Measurements from ENCODE around the gene TMEM123. TPM values are rescaled to one million over a fixed set of nuclear protein-coding genes. Genes with fewer than 3 reads are reported as not detected.

Gene TMEM123
- total RNA-seq, 1 donor: 91.9 TPM

DNA sequence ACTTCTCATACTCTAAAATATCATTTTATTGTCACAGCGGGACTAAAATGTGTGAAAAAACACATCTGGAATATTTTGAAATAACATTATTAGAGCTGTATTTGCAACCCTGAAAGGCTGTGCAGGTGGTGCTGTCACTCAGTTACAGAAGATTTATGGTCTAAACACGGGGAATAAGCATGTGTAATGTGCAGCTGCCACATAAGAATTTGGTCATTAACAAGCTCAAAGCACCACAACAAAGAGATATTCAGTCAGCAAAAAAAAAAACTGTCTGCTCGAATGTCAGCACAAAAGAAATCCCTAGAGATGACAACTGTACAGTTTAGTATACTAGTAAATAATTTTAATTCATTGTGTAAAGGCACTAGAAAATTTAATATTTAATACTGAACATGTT is 31.3 kb downstream of the TMEM123 start:
- TF ChIP-seq, protein P1, sequence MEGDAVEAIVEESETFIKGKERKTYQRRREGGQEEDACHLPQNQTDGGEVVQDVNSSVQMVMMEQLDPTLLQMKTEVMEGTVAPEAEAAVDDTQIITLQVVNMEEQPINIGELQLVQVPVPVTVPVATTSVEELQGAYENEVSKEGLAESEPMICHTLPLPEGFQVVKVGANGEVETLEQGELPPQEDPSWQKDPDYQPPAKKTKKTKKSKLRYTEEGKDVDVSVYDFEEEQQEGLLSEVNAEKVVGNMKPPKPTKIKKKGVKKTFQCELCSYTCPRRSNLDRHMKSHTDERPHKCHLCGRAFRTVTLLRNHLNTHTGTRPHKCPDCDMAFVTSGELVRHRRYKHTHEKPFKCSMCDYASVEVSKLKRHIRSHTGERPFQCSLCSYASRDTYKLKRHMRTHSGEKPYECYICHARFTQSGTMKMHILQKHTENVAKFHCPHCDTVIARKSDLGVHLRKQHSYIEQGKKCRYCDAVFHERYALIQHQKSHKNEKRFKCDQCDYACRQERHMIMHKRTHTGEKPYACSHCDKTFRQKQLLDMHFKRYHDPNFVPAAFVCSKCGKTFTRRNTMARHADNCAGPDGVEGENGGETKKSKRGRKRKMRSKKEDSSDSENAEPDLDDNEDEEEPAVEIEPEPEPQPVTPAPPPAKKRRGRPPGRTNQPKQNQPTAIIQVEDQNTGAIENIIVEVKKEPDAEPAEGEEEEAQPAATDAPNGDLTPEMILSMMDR (IDR thresholded peaks at IDR 0.05; ENCODE audit: extremely low read depth, low read depth, low read length): no peak
- Histone ChIP-seq H3K4me2 (ENCODE audit: insufficient read depth, low read length) (no peak overlapping the region), H4K20me1 (ENCODE audit: insufficient read depth, low read length) (peaks cover 5% of the 10 kb centered on the region), H3K9me3 (ENCODE audit: low read depth, low read length) (no peaks in the 10 kb centered on the region), H3K27me3 (ENCODE audit: insufficient read depth, low read length) (no peaks in the 10 kb centered on the region), H3K4me1 (ENCODE audit: insufficient read depth, low read length) (no peaks in the 10 kb centered on the region), H3K79me2 (ENCODE audit: insufficient read depth, low read length) (peaks cover 11% of the 10 kb centered on the region), H3K36me3 (ENCODE audit: insufficient read depth, low read length) (no peaks in the 10 kb centered on the region), H2AFZ (ENCODE audit: low read length) (no peak overlapping the region), H3K27ac (ENCODE audit: low read depth, low read length) (no peak overlapping the region), H3K4me3 (ENCODE audit: insufficient read depth, low read length) (no peak overlapping the region)
- no peak for DNase-seq (ENCODE audit: insufficient read length, low spot score, missing footprints)

DNA sequence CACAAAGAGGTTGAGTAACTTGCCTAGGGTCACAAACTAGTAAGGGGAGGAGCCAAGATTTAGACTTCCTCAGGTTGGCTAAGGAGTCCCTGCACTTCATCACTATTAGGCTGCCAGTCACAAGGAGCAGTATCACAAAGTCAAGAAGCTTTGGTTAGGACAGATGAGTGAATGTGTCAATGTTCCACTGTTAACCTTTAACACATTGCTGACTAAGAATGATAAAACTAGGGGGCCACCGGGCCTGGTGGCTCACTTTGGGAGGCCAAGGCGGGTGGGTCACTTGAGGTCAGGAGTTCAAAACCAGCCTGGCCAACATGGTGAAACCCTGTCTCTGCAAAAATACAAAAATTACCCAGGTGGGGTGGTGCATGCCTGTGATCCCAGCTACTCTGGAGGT is 32.0 kb downstream of the TMEM123 start:
- H3K27me3 ChIP-seq (ENCODE audit: insufficient read depth, low read length): no peaks in the 10 kb centered on the region
- H3K4me3 ChIP-seq (ENCODE audit: insufficient read depth, low read length): no peak overlapping the region
- H3K27ac ChIP-seq (ENCODE audit: low read depth, low read length): no peak overlapping the region
- no peak for DNase-seq (ENCODE audit: insufficient read length, low spot score, missing footprints)
- H3K4me1 ChIP-seq (ENCODE audit: insufficient read depth, low read length): no peaks in the 10 kb centered on the region
- H3K36me3 ChIP-seq (ENCODE audit: insufficient read depth, low read length): no peaks in the 10 kb centered on the region
- TF ChIP-seq, protein P1 (IDR thresholded peaks at IDR 0.05; ENCODE audit: extremely low read depth, low read depth, low read length): no peak
- H3K79me2 ChIP-seq (ENCODE audit: insufficient read depth, low read length): peaks cover 16% of the 10 kb centered on the region
- H3K9me3 ChIP-seq (ENCODE audit: low read depth, low read length): no peaks in the 10 kb centered on the region
- H4K20me1 ChIP-seq (ENCODE audit: insufficient read depth, low read length): peaks cover 5% of the 10 kb centered on the region
- H2AFZ ChIP-seq (ENCODE audit: low read length): no peak overlapping the region
- no peak overlapping the region for H3K4me2 ChIP-seq (ENCODE audit: insufficient read depth, low read length)

DNA sequence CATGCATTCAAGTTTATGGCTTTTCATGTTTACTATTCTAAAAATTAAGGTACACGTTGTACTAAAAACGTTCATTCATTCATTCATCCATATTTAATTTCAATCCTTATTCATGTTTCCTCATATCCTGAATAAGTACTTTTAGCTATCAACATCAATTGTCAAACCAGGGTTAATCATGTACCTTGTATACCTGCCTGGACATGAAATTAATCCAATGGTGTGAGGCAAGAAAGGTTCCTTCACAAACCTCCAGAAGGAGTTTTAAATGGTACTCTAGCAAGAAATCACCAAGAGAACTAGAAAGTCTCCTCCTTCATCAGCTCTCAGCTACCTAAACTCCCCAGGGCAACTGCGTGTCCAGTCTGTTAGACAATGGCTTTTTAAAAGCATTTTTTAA is 33.4 kb downstream of the TMEM123 start:
- TF ChIP-seq, protein P1 (IDR thresholded peaks at IDR 0.05; ENCODE audit: extremely low read depth, low read depth, low read length): no peak
- DNase-seq (ENCODE audit: insufficient read length, low spot score, missing footprints): no peak
- no peak overlapping the region for H2AFZ ChIP-seq (ENCODE audit: low read length)
- H3K27ac ChIP-seq (ENCODE audit: low read depth, low read length): no peak overlapping the region
- no peak overlapping the region for H3K4me3 ChIP-seq (ENCODE audit: insufficient read depth, low read length)
- no peaks in the 10 kb centered on the region for H3K36me3 ChIP-seq (ENCODE audit: insufficient read depth, low read length)
- H3K9me3 ChIP-seq (ENCODE audit: low read depth, low read length): no peaks in the 10 kb centered on the region
- H3K4me2 ChIP-seq (ENCODE audit: insufficient read depth, low read length): no peak overlapping the region
- no peaks in the 10 kb centered on the region for H3K4me1 ChIP-seq (ENCODE audit: insufficient read depth, low read length)
- H4K20me1 ChIP-seq (ENCODE audit: insufficient read depth, low read length): peaks cover 5% of the 10 kb centered on the region
- H3K27me3 ChIP-seq (ENCODE audit: insufficient read depth, low read length): no peaks in the 10 kb centered on the region
- H3K79me2 ChIP-seq (ENCODE audit: insufficient read depth, low read length): peaks cover 30% of the 10 kb centered on the region

DNA sequence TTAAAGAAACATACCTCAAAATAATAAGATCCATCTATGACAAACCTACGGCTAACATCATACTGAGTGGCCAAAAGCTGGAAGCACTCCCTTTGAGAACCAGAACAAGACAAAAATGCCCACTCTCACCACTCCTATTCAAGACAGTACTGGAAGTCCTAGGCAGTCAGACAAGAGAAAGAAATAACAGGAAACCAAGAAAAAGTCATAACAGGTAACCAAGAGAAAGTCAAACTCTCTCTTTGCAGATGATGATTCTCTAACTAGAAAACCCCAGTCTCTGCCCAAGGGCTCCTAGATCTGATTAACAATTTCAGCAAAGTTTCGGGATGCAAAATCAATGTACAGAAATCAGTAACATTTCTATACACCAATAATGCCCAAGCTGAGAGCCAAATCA is 35.6 kb downstream of the TMEM123 start:
- H3K27me3 ChIP-seq (ENCODE audit: insufficient read depth, low read length): no peaks in the 10 kb centered on the region
- no peaks in the 10 kb centered on the region for H3K9me3 ChIP-seq (ENCODE audit: low read depth, low read length)
- no peak overlapping the region for H3K4me3 ChIP-seq (ENCODE audit: insufficient read depth, low read length)
- TF ChIP-seq, protein P1 (IDR thresholded peaks at IDR 0.05; ENCODE audit: extremely low read depth, low read depth, low read length): no peak
- no peak for DNase-seq (ENCODE audit: insufficient read length, low spot score, missing footprints)
- peaks cover 6% of the 10 kb centered on the region for H4K20me1 ChIP-seq (ENCODE audit: insufficient read depth, low read length)
- H3K4me1 ChIP-seq (ENCODE audit: insufficient read depth, low read length): peaks cover under 1% of the 10 kb centered on the region
- H3K79me2 ChIP-seq (ENCODE audit: insufficient read depth, low read length): peaks cover 42% of the 10 kb centered on the region
- no peak overlapping the region for H3K27ac ChIP-seq (ENCODE audit: low read depth, low read length)
- no peak overlapping the region for H2AFZ ChIP-seq (ENCODE audit: low read length)
- no peaks in the 10 kb centered on the region for H3K36me3 ChIP-seq (ENCODE audit: insufficient read depth, low read length)
- H3K4me2 ChIP-seq (ENCODE audit: insufficient read depth, low read length): no peak overlapping the region

All from osteoblast (primary cell).